GM12864 (cell line): Measurements from ENCODE around the gene KLF7.

Source experiments
- DNase-seq: peaks from one replicate; pipeline ENCODE4 v3.0.0-alpha.2; 2011; ENCODE audit warnings: low read depth
- H3K4me3 ChIP-seq: 2 replicates; pipeline ENCODE4 v1.5.1; 2011; ENCODE audit warnings: mild to moderate bottlenecking, low read depth, low read length, control low read depth
- TF ChIP-seq, protein P1 (sequence below): IDR thresholded peaks from 2 replicates; pipeline ENCODE4 v1.5.1; 2011; ENCODE audit warnings: low read depth, mild to moderate bottlenecking, moderate library complexity, low read length, control low read depth, inconsistent platforms; ENCODE audit errors: missing control alignments

Gene KLF7

DNA sequence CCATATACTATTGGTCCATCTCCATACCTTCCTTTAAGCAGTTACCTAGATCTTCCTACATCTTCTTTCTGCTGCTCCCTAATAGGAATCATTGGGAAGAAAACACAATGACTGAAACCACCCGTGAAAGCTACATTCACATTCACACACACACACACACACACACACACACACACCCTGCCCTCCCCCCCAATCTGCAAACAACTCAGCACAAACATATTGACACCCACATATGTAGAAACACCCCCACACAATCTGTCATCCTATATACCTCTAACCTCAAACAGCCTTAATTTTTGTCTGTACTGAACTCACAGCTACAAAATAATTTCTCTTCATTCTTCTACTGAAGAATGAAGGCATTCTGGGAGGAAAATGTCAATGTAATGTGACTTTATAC lies 63.8 kb downstream of the KLF7 start:
- TF ChIP-seq, protein P1, sequence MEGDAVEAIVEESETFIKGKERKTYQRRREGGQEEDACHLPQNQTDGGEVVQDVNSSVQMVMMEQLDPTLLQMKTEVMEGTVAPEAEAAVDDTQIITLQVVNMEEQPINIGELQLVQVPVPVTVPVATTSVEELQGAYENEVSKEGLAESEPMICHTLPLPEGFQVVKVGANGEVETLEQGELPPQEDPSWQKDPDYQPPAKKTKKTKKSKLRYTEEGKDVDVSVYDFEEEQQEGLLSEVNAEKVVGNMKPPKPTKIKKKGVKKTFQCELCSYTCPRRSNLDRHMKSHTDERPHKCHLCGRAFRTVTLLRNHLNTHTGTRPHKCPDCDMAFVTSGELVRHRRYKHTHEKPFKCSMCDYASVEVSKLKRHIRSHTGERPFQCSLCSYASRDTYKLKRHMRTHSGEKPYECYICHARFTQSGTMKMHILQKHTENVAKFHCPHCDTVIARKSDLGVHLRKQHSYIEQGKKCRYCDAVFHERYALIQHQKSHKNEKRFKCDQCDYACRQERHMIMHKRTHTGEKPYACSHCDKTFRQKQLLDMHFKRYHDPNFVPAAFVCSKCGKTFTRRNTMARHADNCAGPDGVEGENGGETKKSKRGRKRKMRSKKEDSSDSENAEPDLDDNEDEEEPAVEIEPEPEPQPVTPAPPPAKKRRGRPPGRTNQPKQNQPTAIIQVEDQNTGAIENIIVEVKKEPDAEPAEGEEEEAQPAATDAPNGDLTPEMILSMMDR: no peak
- DNase-seq: no peak
- no peak overlapping the region for H3K4me3 ChIP-seq

DNA sequence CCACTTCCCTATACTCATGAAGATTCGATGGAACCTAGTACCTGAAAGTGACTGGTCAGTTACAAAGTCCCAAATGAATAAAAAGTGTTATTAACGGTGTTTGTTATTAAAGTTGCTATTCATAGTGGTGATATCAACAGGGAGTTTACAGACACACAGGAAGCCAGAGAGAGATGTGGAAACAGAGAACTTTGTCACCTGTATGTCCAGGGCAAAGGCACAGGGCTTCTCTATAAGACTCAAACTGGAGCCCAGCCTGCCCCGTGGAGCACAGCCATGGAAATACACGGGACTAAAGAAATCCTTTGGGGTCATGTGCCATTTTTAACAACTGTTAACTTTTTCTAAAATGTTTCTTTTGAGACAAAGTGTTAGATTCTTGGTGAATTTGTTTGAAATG lies 68.5 kb downstream of the KLF7 start:
- TF ChIP-seq, protein P1: no peak
- no peak for DNase-seq
- no peak overlapping the region for H3K4me3 ChIP-seq

DNA sequence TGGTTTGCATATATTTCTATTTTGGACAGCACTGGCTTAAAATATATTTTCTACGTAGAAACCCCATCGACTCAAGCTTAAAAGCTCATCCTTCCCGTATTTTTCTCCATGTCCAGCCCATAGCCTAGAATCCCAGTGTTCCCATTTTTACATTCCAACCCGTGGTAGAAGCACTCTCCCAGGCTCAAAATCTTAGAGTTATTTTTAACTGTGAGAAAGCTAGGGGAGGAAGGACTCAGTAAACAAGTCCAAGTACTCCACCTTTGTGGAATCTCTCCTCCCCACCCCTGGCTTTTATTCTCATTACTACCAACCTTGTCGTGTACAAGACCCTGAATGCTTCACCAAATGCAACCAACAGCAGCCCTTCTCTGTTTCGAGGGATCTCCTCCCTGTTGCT lies 69.8 kb downstream of the KLF7 start:
- no peak for DNase-seq
- H3K4me3 ChIP-seq: no peak overlapping the region
- TF ChIP-seq, protein P1: no peak

DNA sequence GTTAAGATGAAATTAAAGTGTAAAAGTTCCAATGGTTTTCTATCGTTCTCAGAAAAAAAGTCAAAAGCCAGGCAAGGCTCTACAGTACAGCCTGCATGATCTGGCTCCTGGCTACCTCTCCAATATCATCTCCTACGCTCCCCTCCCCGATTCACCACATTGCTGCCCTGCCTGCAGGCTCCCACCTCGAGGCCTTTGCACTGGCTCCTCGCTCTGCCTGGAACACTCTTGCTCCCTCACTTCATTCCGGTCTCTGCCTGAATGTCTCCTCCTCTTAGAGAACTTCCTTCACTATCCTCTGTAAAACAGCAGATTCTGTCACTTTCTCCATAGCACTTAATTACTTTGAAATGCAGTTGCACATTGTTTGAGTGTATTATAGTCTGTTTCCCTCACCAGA lies 72.5 kb downstream of the KLF7 start:
- no peak for DNase-seq
- TF ChIP-seq, protein P1: no peak
- no peak overlapping the region for H3K4me3 ChIP-seq

DNA sequence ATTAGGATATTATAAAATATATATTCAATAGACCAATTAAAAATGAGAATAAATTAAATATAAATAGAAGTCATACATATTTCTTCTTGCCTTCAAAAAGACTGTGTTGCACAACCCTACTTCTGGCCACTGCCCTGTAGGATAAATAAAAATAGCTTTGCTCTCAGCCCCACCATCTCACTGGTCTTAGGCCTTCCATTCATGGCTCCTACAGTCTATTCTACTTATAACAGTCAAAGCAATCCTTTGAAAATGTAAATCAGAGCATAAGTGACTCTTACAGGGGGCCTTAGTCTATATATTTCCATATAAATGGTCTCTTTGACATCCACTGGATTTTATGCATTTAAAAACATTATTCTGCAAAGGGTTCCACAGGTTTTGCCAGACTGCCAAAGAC lies 72.9 kb downstream of the KLF7 start:
- TF ChIP-seq, protein P1: no peak
- DNase-seq: no peak
- no peak overlapping the region for H3K4me3 ChIP-seq

DNA sequence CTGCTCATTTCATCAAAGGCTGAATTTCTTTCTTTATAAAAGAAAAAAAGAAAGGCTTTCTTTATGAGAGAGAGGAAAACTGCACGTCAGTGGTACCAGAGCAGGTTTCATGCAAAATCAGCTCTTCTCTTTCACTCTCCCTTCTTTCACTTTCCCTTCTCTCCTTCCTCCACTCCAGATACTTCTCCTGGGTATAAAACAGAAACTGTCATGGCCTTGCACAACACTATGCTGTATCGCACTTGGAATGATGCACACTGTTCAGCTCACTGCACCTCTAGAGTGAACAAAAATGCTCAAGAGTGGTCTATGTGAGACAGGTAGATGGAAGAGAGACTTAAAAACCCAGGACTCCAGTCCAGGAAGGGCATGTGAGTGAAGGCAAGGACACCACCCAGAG lies 73.8 kb downstream of the KLF7 start:
- no peak for DNase-seq
- TF ChIP-seq, protein P1: no peak
- no peak overlapping the region for H3K4me3 ChIP-seq

DNA sequence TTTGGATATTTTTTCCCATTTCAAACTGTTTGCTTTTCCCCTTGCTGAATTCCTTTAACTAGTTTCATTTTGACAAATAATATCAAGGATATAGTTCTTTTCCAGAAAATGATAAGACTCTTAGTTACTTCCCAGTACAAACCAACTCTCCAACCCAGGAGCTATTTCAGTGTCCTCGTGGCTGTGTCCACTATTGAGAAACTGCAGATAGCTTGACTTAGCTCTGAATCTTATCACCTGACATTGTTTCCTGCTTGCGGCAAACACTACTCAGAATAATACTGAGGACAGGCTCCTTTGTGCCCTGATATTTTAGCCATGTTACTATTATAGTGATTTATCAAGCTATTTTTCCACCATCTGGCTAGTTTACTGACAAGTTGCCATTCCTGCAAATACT lies 74.6 kb downstream of the KLF7 start:
- H3K4me3 ChIP-seq: no peak overlapping the region
- DNase-seq: no peak
- TF ChIP-seq, protein P1: no peak
